ENCODE data around the gene RNF26. TPM values are rescaled to one million over a fixed set of nuclear protein-coding genes. Genes with fewer than 3 reads are reported as not detected.

The RNF26 gene
- total and polyA plus RNA-seq, 2 donors (not counting 3 experiments of a cell fraction or from before 2014, with no cell fraction given) = 40.1 to 43.8 TPM

DNA sequence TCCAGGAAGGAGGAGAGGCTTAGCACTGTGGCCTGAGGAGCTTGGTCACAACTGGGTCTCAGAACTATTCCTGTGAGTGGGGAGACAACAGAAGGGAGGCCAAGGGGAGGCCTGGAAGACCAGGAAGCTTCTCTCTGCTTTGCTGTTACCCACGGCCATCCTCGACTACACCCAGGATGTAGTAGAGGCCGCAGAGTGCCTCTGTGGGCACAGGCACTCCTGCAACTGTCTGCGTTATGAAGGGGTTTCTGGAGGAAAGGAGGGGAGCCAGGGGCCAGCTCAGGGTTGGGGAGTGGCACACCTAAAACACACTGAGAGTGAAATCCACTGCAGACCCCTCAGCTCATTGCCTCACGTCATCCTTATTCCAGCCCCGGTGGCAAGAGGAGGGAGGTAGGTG is 16.0 kb downstream of the RNF26 start:
- H3K4me3 ChIP-seq (replicated peaks in 1 of 3; ENCODE audit: insufficient read depth in 1 of 3, low read depth in 1 of 3, low read length in 3 of 3) = no peak overlapping the region
- H3K9me3 ChIP-seq (replicated peaks; ENCODE audit: control insufficient read depth, insufficient read depth, low read length) = no peaks in the 10 kb centered on the region
- H3K4me2 ChIP-seq (ENCODE audit: insufficient read depth, low read length) = no peak overlapping the region
- no peaks in the 10 kb centered on the region for H3K36me3 ChIP-seq (ENCODE audit: control insufficient read depth in 2 of 2, extremely low read depth in 1 of 2, insufficient read depth in 2 of 2, low read length in 2 of 2)
- TF ChIP-seq, protein P1, sequence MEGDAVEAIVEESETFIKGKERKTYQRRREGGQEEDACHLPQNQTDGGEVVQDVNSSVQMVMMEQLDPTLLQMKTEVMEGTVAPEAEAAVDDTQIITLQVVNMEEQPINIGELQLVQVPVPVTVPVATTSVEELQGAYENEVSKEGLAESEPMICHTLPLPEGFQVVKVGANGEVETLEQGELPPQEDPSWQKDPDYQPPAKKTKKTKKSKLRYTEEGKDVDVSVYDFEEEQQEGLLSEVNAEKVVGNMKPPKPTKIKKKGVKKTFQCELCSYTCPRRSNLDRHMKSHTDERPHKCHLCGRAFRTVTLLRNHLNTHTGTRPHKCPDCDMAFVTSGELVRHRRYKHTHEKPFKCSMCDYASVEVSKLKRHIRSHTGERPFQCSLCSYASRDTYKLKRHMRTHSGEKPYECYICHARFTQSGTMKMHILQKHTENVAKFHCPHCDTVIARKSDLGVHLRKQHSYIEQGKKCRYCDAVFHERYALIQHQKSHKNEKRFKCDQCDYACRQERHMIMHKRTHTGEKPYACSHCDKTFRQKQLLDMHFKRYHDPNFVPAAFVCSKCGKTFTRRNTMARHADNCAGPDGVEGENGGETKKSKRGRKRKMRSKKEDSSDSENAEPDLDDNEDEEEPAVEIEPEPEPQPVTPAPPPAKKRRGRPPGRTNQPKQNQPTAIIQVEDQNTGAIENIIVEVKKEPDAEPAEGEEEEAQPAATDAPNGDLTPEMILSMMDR (IDR thresholded peaks at IDR 0.05; ENCODE audit: extremely low read depth in 1 of 2, insufficient read depth in 1 of 2, low read depth in 1 of 2, low read length in 2 of 2) = no peak
- TF ChIP-seq POLR2A (IDR thresholded peaks at IDR 0.05; ENCODE audit: low read depth, low read length) (no peak), MYC (IDR thresholded peaks at IDR 0.05; ENCODE audit: low read depth, low read length) (no peak), JUN (IDR thresholded peaks at IDR 0.05; ENCODE audit: borderline replicate concordance, insufficient read depth, insufficient read length, low read depth) (no peak), EZH2 (IDR thresholded peaks at IDR 0.05; ENCODE audit: borderline replicate concordance, low read depth, low read length, severe bottlenecking) (no peak), POLR2AphosphoS5 (IDR thresholded peaks at IDR 0.05; ENCODE audit: insufficient read depth, low read depth, low read length) (no peak), GATA2 (IDR thresholded peaks at IDR 0.05; ENCODE audit: insufficient read depth, insufficient read length, low read depth, low read length) (no peak), FOS (IDR thresholded peaks at IDR 0.05; ENCODE audit: borderline replicate concordance, insufficient read depth, low read length) (no peak)
- TF ChIP-seq, protein P2, sequence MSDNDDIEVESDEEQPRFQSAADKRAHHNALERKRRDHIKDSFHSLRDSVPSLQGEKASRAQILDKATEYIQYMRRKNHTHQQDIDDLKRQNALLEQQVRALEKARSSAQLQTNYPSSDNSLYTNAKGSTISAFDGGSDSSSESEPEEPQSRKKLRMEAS (IDR thresholded peaks at IDR 0.05; ENCODE audit: insufficient read depth, insufficient read length) = no peak
- ChIA-PET POLR2A (no interaction called here), CTCF (interaction anchor here (0.8 to 1.5 kb wide), 2 partner anchors 10 to 12 kb away, joined by 5 to 6 read pairs; partner anchors contain the start of gene C1QTNF5)
- FAIRE-seq (no peak), DNase-seq (ENCODE audit: low read depth, low spot score) (no peak)
- dilution Hi-C loops (cut with MboI; ENCODE audit: extremely low pct_ligation_motif_present, low sequenced_read_pairs) (no loop called here), intact Hi-C loops (cut with micrococcal nuclease) (loop anchor here (5.0 to 10.0 kb wide), 2 partner anchors 377 to 864 kb away; partner anchors contain the start of genes NECTIN1 and OAF)
- no peaks in the 10 kb centered on the region for H3K9me1 ChIP-seq (replicated peaks; ENCODE audit: control insufficient read depth, extremely low read depth, insufficient read depth, low read length)
- no peak overlapping the region for H3K9ac ChIP-seq (replicated peaks; ENCODE audit: extremely low read depth, insufficient read depth, low read length)
- no TSS peak for BruUV-seq (replicated peaks)
- H2AFZ ChIP-seq (ENCODE audit: low read depth, low read length) = no peak overlapping the region
- no peak overlapping the region for H3K27ac ChIP-seq (ENCODE audit: insufficient read depth, low read depth, low read length)
- H3K27me3 ChIP-seq (ENCODE audit: control insufficient read depth in 2 of 2, insufficient read depth in 2 of 2, low read length in 2 of 2) = peaks cover 0 to 3% of the 10 kb centered on the region in 2 experiments
- no peaks in the 10 kb centered on the region for H4K20me1 ChIP-seq (replicated peaks; ENCODE audit: control insufficient read depth, extremely low read depth, insufficient read depth, low read length)
- H3K79me2 ChIP-seq (ENCODE audit: control insufficient read depth, insufficient read depth, low read length) = no peaks in the 10 kb centered on the region
- peaks cover 5% of the 10 kb centered on the region for H3K4me1 ChIP-seq (ENCODE audit: control insufficient read depth, extremely low read depth, insufficient read depth, low read length)
